Central memory CD8-positive, alpha-beta T cell (primary cell): ENCODE results near the gene NET1.

Experiments
- ATAC-seq: fragments of 150-1000 bp; cut with Tn5 transposase; replicated peaks from 2 replicates; pipeline ENCODE4 v1.10.0; 2022; ENCODE audit warnings: mild to moderate bottlenecking, moderate FRiP score, moderate number of reproducible peaks; ENCODE audit not compliant: poor library complexity, severe bottlenecking; ENCODE audit errors: extremely low read depth
- DNase-seq, 2 donors: peaks; one replicate each; pipeline ENCODE4 v3.0.0; 2021; ENCODE audit warnings: low spot score in 2 of 2
- H3K27ac Mint-ChIP-seq: one replicate; pipeline ENCODE4 v1.8.0; 2022; ENCODE audit warnings: low read depth, mild to moderate bottlenecking, moderate library complexity, mixed read lengths
- H3K27me3 Mint-ChIP-seq: one replicate; pipeline ENCODE4 v1.8.0; 2022; ENCODE audit warnings: mixed read lengths
- H3K36me3 Mint-ChIP-seq: one replicate; pipeline ENCODE4 v1.8.0; 2022; ENCODE audit warnings: mild to moderate bottlenecking, moderate library complexity, mixed read lengths; ENCODE audit not compliant: insufficient read depth
- H3K4me1 Mint-ChIP-seq: one replicate; pipeline ENCODE4 v1.8.0; 2022; ENCODE audit warnings: mixed read lengths
- H3K4me3 Mint-ChIP-seq: one replicate; pipeline ENCODE4 v1.8.0; 2022; ENCODE audit warnings: mild to moderate bottlenecking, moderate library complexity, mixed read lengths
- H3K9me3 Mint-ChIP-seq: one replicate; pipeline ENCODE4 v1.8.0; 2022; ENCODE audit warnings: mixed read lengths

NET1 gene

DNA sequence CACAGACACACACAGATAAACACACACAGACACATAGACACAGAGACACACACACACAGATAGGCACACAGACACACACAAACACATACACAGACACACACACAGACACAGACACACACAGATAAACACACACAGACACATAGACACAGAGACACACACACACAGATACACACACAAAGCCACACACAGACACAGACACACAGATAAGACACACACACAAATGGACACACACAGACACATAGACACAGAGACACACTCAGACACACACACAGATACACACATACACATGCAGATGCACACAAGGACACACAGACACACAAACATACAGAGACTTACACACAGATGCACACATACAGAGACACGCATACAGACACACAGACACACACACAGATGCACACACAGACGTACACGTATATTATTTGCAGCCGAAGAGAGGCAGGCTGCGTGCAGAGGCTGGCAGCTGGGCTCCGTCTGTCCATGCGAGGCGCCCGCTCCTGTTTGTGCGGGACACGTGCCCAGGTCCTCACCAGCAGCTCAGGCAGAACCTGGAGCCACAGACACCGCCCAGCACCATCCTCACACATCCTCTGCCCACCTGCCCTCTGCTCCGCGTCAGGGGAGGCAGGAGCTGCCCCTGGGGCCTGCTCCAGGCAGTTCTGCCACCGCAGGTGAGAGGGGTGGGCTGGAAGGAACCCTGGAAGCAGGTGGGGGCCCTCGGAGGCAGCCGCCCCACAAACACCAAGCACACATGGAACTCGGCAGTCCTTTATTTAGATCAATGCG lies 85.8 kb downstream of the NET1 start:
- no peaks in the 10 kb centered on the region for H3K36me3 Mint-ChIP-seq
- DNase-seq = no peak
- no peaks in the 10 kb centered on the region for H3K9me3 Mint-ChIP-seq
- no peak for ATAC-seq
- no peaks in the 10 kb centered on the region for H3K4me1 Mint-ChIP-seq
- H3K27ac Mint-ChIP-seq = no peak overlapping the region
- no peak overlapping the region for H3K4me3 Mint-ChIP-seq
- H3K27me3 Mint-ChIP-seq = peaks cover 7% of the 10 kb centered on the region

GRCh38 chr10:5498791-5499492 lies 86.6 kb downstream of the NET1 start:
- ATAC-seq = no peak
- H3K36me3 Mint-ChIP-seq = no peaks in the 10 kb centered on the region
- peaks cover 15% of the 10 kb centered on the region for H3K27me3 Mint-ChIP-seq
- H3K4me3 Mint-ChIP-seq = no peak overlapping the region
- H3K9me3 Mint-ChIP-seq = no peaks in the 10 kb centered on the region
- no peaks in the 10 kb centered on the region for H3K4me1 Mint-ChIP-seq
- no peak overlapping the region for H3K27ac Mint-ChIP-seq
- DNase-seq = no peak

DNA sequence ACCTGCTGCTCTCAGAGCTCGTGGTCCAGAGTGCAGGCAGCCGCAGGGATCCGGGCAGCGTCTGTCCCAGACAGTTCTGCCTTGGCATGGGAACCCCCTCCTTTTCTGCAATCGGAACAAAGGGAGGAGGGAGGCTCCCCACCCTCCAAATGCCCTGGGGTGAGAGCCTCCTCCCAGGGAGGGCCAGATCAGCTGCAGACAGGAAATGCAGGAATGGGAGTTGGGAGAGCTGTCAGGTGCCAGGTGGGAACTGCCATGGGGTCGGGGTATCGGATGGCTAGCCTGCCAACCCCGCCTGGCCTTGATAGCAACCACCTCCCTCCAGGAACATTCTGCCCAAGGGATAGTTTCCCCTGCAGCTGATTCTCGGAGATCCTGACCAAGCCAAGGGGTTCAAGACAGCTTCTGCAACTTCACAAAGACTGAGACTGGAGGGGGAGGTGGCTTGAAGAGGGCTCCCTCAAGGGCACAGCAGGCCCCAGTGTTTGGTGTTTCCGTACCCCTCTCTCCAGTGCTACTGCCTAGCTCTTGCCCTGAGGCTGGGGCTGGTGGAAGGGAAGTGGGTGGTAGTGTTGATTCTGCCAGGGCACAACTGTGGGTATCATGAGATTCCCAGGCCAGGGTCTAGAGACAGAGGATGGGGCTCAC lies 87.3 kb downstream of the NET1 start, which contains the start of gene CALML5:
Gene CALML5, minus strand, starts transcription at position 78 of the 648 bp plus-strand sequence. CDS start 132 bp downstream, outside the sequence.
- no peaks in the 10 kb centered on the region for H3K4me1 Mint-ChIP-seq
- H3K27me3 Mint-ChIP-seq = peaks cover 21% of the 10 kb centered on the region
- H3K27ac Mint-ChIP-seq = no peak within 1 kb of the TSS
- H3K9me3 Mint-ChIP-seq = no peaks in the 10 kb centered on the region
- H3K4me3 Mint-ChIP-seq = no peak within 1 kb of the TSS
- DNase-seq (no peak), ATAC-seq (no peak)
- H3K36me3 Mint-ChIP-seq = no peaks in the 10 kb centered on the region

DNA sequence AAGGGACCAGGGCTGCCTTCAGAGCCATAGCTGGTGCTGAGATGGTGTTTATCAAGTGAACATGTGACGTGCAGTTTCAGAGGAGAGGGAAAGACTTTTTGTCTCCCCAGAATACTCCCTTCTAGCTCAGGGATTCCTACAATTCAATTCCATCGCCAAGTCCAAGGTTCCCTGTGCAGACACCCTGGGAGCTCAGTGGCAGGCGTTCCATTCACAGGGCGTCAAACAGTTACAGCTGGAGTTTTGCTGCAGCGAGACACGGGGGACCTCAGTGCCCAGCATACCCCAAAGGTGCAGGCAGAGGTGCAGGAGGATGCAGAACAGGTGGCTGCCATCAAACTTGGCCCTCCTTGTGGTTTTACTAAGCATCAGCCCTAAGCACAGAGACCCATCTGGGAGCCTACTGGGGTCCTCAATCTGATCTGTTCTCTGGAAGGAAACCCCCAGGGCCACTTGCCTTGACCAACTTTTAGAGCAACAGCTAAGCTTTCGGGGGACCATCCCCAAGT lies 87.9 kb downstream of the NET1 start:
- H3K36me3 Mint-ChIP-seq = no peaks in the 10 kb centered on the region

DNA sequence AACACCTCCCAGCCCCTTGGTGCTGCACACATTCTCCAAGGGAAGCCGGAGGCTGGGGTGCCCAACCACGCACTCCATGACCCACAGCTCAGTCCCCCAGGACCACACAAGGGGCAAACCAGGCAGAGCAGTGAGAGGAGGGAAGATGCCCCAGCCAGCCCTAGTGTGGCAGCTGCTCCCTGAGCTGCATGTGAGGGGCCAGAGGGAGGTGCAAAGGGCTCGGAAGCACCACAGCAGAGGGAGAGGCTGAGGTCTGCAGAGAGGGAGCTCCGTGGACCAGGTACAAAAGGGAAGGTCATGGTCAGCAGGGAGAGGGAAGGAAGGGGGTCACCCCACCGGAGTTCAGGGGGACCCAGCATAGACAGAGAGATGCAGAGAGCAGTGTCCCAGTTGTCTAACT lies 88.6 kb downstream of the NET1 start:
- H3K4me1 Mint-ChIP-seq = no peaks in the 10 kb centered on the region
- DNase-seq (no peak), ATAC-seq (no peak)
- H3K27ac Mint-ChIP-seq = no peak overlapping the region
- no peak overlapping the region for H3K4me3 Mint-ChIP-seq
- H3K36me3 Mint-ChIP-seq = no peaks in the 10 kb centered on the region
- peaks cover 33% of the 10 kb centered on the region for H3K27me3 Mint-ChIP-seq
- H3K9me3 Mint-ChIP-seq = no peaks in the 10 kb centered on the region

More for the DNA sequence above, 87.9 kb downstream of the NET1 start:
- no peak overlapping the region for H3K4me3 Mint-ChIP-seq
- DNase-seq = no peak
- H3K4me1 Mint-ChIP-seq = no peaks in the 10 kb centered on the region
- no peaks in the 10 kb centered on the region for H3K9me3 Mint-ChIP-seq
- ATAC-seq = no peak
- H3K27me3 Mint-ChIP-seq = peaks cover 26% of the 10 kb centered on the region
- H3K27ac Mint-ChIP-seq = no peak overlapping the region

GRCh38 chr10:5502061-5502521 lies 89.7 kb downstream of the NET1 start:
- no peak for DNase-seq
- Mint-ChIP-seq H3K36me3 (no peaks in the 10 kb centered on the region), H3K4me3 (no peak overlapping the region), H3K9me3 (no peaks in the 10 kb centered on the region), H3K27me3 (peaks cover 43% of the 10 kb centered on the region), H3K27ac (no peak overlapping the region), H3K4me1 (no peaks in the 10 kb centered on the region)
- ATAC-seq = no peak

DNA sequence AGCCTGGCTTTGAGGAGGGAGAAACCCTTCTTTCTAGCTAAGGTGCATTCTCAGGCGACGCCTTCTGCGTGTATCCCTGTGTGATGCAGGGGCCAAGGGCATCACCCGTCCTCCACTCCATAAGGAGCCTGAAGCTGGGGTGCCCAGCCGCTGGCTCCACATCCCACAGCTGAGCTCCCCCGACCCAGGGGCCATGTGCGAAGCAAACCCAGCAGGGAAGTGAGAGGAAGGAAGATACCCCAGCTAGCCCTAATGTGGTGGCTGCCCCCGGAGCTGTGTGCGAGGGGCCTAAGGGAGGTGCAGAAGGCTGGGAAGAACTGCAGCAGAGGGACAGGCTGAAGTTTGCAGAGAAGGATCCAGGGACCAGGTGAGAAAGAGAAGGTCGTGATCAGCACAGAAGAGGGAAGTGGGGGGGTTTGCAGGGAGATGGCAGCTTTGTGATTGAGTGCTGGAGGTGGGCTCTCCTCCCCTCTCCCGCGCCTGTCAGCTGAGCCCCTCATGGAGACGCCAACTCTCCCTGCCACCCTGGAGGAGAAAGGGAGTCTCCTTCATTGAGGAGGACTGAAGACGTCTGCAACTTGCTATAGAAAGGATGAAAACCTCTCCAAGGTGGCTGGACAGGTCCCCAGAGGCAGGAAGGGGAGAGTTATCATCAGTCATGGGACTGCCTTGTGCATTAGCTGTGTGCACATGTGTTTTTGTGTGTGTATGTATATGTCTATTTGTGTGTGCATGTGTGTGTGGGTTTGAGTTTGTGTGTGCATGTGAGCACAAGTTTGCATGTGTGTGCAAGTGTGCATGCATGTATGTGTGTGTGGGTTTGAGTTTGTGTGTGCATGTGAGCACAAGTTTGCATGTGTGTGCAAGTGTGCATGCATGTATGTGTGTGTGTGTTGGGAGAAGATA lies 90.5 kb downstream of the NET1 start:
- Mint-ChIP-seq H3K36me3 (no peaks in the 10 kb centered on the region), H3K4me1 (no peaks in the 10 kb centered on the region), H3K4me3 (no peak overlapping the region), H3K27me3 (peaks cover 43% of the 10 kb centered on the region), H3K27ac (no peak overlapping the region), H3K9me3 (no peaks in the 10 kb centered on the region)
- DNase-seq (no peak), ATAC-seq (no peak)

DNA sequence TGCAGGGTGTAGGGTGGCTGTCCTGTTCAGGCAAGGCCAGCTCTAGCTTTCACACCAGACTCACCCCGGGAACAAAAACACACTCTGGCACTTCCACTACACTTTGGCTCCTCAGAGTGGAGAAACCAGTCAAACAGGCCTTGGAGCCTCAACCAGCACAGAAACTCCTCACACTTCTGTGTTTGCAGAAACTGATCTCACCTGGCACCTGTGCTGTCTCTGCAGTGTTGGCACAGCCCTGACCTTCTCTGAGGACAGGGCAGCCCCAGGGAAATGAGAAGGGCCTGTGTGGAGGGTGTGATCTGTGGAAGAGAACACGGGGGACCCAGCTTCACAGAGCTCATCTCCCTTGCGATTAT lies 91.1 kb downstream of the NET1 start:
- Mint-ChIP-seq H3K4me3 (no peak overlapping the region), H3K9me3 (no peaks in the 10 kb centered on the region), H3K27me3 (peaks cover 46% of the 10 kb centered on the region), H3K27ac (no peak overlapping the region), H3K4me1 (no peaks in the 10 kb centered on the region), H3K36me3 (no peaks in the 10 kb centered on the region)
- DNase-seq (no peak), ATAC-seq (no peak)

- Mint-ChIP-seq H3K9me3 (no peaks in the 10 kb centered on the region), H3K36me3 (no peaks in the 10 kb centered on the region), H3K27me3 (peaks cover 55% of the 10 kb centered on the region), H3K4me1 (no peaks in the 10 kb centered on the region), H3K27ac (no peak overlapping the region), H3K4me3 (no peak overlapping the region)
- DNase-seq (no peak), ATAC-seq (no peak)
Observed at GRCh38 chr10:5504146-5505072, 92.1 kb downstream of the NET1 start.

- H3K4me3 Mint-ChIP-seq = no peak overlapping the region
- H3K9me3 Mint-ChIP-seq = no peaks in the 10 kb centered on the region
- no peak overlapping the region for H3K27ac Mint-ChIP-seq
- H3K36me3 Mint-ChIP-seq = no peaks in the 10 kb centered on the region
- H3K4me1 Mint-ChIP-seq = no peaks in the 10 kb centered on the region
- H3K27me3 Mint-ChIP-seq = peaks cover 55% of the 10 kb centered on the region
- DNase-seq = no peak
- no peak for ATAC-seq
Observed at GRCh38 chr10:5506246-5506645, 93.9 kb downstream of the NET1 start.
